T-helper 2 cell (primary cell): ENCODE measurements around the gene MSI2.
A peak's percentile ranks its signal among the peaks of the same experiment; 100 is the strongest.

Experiments
- DNase-seq, 5 experiments: peaks; one replicate each; pipeline versions ENCODE4 v3.0.0 to v3.0.0-alpha.2; 2012 to 2022

Gene MSI2

GRCh38 chr17:57651996-57652395, 395.7 kb downstream of the MSI2 start:
- no peak for DNase-seq

GRCh38 chr17:57652811-57653210, 396.5 kb downstream of the MSI2 start:
- DNase-seq: no peak

- DNase-seq: no peak
Measured at GRCh38 chr17:57653279-57653678, 397.0 kb downstream of the MSI2 start.

- DNase-seq: no peak
Measured at GRCh38 chr17:57654040-57654775, 397.9 kb downstream of the MSI2 start.

- DNase-seq: no peak
Measured at GRCh38 chr17:57655553-57655952, 399.2 kb downstream of the MSI2 start.

GRCh38 chr17:57657211-57657610, 400.9 kb downstream of the MSI2 start:
- no peak for DNase-seq

- DNase-seq: no peak
Measured at GRCh38 chr17:57662041-57662440, 405.7 kb downstream of the MSI2 start.

GRCh38 chr17:57662644-57663308, 406.5 kb downstream of the MSI2 start:
- DNase-seq: peak in 3 of 5 experiments; percentile 22 to 42 (median 40)

- DNase-seq: no peak
Measured at GRCh38 chr17:57663326-57664070, 407.2 kb downstream of the MSI2 start.

- no peak for DNase-seq
Measured at GRCh38 chr17:57665128-57665527, 408.8 kb downstream of the MSI2 start.

- no peak for DNase-seq
Measured at GRCh38 chr17:57665696-57666095, 409.4 kb downstream of the MSI2 start.

GRCh38 chr17:57666201-57666870, 410.0 kb downstream of the MSI2 start:
- DNase-seq: no peak

- DNase-seq: no peak
Measured at GRCh38 chr17:57666946-57667345, 410.6 kb downstream of the MSI2 start.

- no peak for DNase-seq
Measured at GRCh38 chr17:57667461-57667923, 411.2 kb downstream of the MSI2 start.

GRCh38 chr17:57668332-57668731, 412.0 kb downstream of the MSI2 start:
- DNase-seq: no peak

- DNase-seq: no peak
Measured at GRCh38 chr17:57669671-57670529, 413.6 kb downstream of the MSI2 start.

- DNase-seq: no peak
Measured at GRCh38 chr17:57670769-57671569, 414.6 kb downstream of the MSI2 start.

- DNase-seq: peak; percentile 25 to 76 (median 50)
Measured at GRCh38 chr17:57671667-57672632, 415.6 kb downstream of the MSI2 start.

GRCh38 chr17:57672971-57673370, 416.6 kb downstream of the MSI2 start:
- no peak for DNase-seq

- no peak for DNase-seq
Measured at GRCh38 chr17:57674894-57675293, 418.6 kb downstream of the MSI2 start.
